ENCODE measurements around the gene PALS2.
A peak's percentile ranks its signal among the peaks of the same experiment; 100 is the strongest.

PALS2 gene

GRCh38 chr7:24587853-24588252, 14.6 kb downstream of the PALS2 start:
- no peak overlapping the region for H3K27ac ChIP-seq
- TF ChIP-seq, protein P1, sequence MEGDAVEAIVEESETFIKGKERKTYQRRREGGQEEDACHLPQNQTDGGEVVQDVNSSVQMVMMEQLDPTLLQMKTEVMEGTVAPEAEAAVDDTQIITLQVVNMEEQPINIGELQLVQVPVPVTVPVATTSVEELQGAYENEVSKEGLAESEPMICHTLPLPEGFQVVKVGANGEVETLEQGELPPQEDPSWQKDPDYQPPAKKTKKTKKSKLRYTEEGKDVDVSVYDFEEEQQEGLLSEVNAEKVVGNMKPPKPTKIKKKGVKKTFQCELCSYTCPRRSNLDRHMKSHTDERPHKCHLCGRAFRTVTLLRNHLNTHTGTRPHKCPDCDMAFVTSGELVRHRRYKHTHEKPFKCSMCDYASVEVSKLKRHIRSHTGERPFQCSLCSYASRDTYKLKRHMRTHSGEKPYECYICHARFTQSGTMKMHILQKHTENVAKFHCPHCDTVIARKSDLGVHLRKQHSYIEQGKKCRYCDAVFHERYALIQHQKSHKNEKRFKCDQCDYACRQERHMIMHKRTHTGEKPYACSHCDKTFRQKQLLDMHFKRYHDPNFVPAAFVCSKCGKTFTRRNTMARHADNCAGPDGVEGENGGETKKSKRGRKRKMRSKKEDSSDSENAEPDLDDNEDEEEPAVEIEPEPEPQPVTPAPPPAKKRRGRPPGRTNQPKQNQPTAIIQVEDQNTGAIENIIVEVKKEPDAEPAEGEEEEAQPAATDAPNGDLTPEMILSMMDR (conservative IDR thresholded peaks at IDR 0.05): peak; percentile 51

GRCh38 chr7:24591152-24591551, 17.9 kb downstream of the PALS2 start:
- peak overlapping the region; percentile 74 for H3K27ac ChIP-seq
- TF ChIP-seq, protein P1 (conservative IDR thresholded peaks at IDR 0.05): no peak

DNA sequence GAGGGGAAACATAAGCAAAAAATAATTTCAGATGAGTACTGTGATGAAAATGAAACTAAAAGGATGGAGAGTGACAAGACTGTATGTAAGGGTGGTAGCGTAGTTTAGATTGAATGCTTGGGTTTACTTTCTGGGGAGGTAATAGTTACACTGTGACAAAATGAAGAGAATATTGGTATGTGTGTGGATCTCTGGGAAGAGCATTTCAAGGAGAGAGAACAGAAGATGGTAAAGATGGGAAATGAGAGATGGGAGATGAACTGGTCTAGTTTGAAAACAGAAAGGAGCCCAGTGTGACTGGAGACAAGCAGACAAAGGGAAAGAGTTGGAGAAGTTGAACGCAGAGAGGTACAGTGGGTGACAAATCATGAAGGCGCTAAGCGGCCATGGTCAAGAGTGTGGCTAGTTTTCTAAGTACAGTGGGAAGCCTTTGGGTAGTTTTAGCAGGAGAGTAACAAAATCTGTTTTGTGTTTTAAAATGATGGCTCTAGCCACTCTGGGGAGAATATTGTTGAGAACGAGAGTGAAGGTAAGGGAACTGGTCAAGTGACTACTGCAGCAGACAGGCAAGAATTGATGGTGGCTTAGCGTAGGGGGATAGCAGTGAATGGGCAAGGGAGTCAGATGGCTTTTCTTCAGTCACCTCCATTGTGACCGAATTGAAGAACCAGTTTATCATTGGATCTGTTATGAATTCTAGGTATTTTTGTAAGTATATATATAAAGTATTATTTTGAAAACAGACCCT, 22.6 kb downstream of the PALS2 start:
- H3K27ac ChIP-seq: no peak overlapping the region
- TF ChIP-seq, protein P1 (conservative IDR thresholded peaks at IDR 0.05): no peak

GRCh38 chr7:24597014-24597413, 23.8 kb downstream of the PALS2 start:
- no peak overlapping the region for H3K27ac ChIP-seq
- TF ChIP-seq, protein P1 (conservative IDR thresholded peaks at IDR 0.05): no peak

DNA sequence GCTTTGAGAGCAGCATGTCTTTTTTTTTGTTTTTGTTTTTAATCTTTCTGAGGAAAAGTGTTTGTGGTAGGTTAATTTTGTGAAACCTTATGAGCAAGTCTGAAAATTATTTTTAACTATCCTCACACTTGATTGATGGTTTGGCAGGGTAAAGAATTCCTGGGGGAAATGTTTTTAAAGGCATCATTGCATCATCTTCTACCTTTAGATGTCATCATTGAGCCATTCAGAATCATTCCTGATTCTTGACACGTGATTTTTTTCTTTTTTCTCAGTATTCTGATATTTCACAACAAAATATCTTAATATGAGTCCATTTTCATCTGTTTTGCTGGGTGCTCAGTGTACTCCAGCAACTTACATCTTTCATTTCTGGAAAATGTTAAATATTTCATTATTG, 28.3 kb downstream of the PALS2 start:
- H3K27ac ChIP-seq: no peak overlapping the region
- TF ChIP-seq, protein P1 (conservative IDR thresholded peaks at IDR 0.05): no peak

GRCh38 chr7:24602860-24603456, 29.7 kb downstream of the PALS2 start:
- TF ChIP-seq, protein P1 (conservative IDR thresholded peaks at IDR 0.05): no peak
- no peak overlapping the region for H3K27ac ChIP-seq

- TF ChIP-seq, protein P1 (conservative IDR thresholded peaks at IDR 0.05): no peak
- H3K27ac ChIP-seq: no peak overlapping the region
Observed at GRCh38 chr7:24604630-24605029, 31.4 kb downstream of the PALS2 start.
